NCI-H345 (cell line): ENCODE results near the gene NDFIP1.
A peak's percentile ranks its signal among the peaks of the same experiment; 100 is the strongest.
"Not testable (repeated sequence)": the region's sequence is repeated elsewhere in the genome, so short reads cannot be mapped to it uniquely, and the experiment has no call there.

Experiments
- DNase-seq: peaks from one replicate; lab custom pipeline; 2025; lab: John Stamatoyannopoulos, UW

Gene NDFIP1

DNA sequence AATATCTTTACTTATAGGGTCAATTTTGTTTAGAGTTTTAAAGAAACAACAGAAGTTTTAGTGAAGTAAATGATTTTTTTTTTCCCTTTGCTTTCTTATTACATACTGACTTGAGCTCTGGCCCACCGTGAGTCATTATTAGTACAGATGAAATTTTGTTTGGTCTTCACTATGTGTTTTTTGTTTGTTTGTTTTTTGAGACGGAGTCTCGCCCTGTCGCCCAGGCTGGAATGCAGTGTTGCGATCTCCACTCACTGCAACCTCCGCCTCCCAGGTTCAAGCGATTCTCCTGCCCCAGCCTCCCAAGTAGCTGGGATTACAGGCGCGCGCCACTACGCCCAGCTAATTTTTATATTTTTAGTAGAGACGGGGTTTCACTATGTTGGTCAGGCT lies 45.9 kb downstream of the NDFIP1 start:
- DNase-seq = not testable (repeated sequence)

DNA sequence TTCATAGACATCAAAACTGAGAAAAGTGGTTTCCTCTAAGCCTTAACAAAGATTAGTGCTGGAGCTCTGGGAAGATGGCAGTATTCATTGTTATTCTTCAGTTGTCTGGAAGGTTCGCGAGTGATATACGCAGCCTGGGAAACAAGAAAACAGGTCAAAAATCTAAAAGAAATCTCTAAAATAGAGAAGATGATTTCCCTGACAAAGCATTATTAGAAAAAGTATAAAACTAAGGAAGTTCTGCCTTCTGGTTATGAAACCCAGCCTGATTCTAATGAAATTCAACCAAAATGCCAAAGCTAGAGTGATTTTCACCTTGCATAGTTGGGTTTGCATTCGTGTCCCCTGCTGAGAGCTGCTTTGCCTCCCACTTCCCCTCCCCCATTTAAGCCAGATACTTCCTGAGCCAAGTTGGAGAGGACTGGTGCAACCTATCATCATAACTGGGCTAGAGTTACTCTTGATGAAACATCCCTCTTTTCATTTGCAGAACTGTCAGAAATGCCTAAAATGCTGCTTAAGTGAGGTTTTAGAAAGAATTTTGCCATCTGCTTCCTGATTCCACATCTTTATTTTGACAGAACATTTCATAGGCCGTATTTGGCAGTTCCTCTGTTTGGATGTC lies 48.4 kb downstream of the NDFIP1 start:
- DNase-seq = no peak

DNA sequence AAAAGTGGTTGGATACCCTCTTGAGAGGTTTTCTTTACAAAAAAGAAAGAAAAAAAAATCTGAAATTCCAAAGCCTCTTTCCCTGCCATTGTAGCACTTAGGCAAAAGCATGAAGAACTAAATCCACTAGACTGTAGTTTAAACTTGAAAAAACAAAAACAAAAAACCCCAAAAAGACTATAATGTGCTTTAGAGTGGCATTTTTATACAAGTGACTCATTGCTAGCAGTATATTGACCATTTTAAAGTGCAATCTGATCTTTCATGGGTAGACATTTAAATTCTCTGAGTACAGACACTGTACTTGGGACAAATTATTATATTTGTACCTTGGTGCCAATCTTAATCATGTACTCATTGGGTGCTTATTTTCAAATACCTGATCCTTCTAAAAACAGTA lies 50.8 kb downstream of the NDFIP1 start:
- no peak for DNase-seq

DNA sequence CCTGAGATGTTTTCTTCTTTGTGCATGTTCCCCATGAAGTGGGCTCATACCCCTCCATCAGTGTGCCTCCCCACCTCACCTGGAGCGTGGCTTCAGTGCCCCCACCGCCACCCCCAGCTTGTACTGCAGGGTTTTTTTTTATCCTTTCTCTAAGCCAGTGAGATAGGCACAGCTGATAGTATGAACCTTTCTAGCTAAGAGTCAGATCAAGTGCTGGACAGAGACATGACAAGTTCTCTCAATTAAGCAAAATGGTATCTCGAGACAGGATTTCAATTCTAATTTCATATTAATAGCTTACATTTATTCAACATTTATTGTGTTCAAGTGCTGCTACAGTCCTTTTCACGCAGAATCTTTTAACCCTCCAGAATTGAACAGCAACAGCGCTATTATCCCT lies 55.7 kb downstream of the NDFIP1 start:
- no peak for DNase-seq

DNA sequence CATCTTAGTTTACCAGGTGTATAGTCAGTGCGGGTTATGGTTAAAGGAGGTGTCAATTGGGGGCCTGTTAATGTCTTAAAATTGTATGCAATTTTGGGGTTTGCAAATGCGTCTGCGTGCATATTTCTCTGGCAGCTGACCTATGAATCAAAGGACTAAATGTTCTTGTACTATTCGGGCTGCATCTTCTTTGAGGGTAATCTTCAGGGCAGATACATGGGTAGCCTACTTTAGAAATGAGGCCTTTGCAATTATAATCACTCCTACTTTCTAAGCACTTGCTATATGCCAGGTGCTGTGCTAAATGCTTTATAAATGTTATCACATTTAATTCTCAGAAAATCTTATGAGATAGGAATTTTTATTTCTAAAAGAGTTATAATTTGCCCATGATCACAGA lies 58.2 kb downstream of the NDFIP1 start:
- no peak for DNase-seq

DNA sequence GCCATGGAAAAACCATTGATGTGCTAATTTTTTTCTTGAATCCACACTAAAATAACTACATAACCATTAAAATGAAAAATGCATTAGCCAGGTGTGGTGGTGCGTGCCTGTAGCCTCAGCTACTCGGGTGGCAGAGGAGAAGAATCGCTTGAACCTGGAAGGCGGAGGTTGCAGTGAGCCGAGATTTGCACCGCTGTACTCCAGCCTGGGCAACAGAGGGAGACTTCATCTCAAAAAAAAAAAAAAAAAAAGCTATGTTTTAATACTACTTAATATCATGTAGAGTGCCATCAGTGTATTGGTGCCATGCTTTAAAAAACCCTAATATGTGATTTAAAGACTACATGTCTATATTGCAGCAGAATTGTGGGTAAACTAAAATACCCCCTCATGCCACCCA lies 58.9 kb downstream of the NDFIP1 start:
- no peak for DNase-seq

DNA sequence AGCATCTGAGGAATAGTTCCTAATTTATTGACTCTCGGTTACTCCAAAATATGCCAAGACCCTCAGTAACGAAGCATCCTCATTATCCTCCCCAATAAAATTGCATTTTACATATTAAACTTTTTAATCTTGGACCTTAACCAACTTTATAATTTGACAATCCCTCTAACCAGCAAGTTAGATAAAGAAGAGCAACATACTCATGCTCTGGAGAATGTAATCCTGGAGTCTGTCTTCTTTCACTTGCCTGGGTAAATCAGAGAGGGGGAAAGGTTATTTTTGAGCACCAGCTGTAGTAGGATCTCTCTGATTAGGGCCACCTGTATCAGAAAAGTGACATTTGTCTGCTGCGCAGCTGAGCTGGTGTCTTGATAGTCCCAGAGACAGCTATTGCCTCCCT lies 59.8 kb downstream of the NDFIP1 start:
- DNase-seq = no peak

DNA sequence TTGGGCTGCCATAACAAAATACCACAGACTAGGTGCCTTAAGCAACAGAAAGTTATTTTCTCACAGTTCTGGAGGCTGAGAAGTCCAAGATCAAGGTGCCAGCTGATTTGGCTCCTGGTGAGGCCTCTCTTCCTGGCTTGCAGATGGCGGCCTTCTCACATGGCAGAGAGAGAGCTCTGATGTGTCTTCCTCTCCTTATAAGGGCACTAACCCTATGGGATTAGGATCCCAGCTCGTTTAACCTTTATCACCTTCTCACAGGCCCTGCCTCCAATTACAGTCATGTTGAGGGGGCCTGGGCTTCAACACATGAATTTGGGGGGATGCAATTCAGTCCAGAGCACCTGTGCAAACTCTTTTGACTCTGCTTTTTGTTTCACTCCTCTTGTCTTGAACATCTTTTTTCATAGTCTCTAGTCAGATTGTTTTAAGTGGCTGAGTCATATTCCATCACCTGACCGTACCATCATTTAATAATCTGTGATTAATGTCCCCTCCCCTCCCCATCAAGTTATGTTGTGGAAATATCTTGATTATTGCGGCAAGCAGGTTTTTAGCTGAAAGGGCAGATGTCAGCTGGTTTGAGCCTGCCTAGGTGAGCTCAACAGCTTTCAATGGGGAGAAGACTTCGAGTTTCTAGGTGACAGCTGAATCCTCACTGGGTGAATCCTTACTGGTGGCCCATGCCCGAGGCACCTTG lies 61.8 kb downstream of the NDFIP1 start:
- DNase-seq = no peak

DNA sequence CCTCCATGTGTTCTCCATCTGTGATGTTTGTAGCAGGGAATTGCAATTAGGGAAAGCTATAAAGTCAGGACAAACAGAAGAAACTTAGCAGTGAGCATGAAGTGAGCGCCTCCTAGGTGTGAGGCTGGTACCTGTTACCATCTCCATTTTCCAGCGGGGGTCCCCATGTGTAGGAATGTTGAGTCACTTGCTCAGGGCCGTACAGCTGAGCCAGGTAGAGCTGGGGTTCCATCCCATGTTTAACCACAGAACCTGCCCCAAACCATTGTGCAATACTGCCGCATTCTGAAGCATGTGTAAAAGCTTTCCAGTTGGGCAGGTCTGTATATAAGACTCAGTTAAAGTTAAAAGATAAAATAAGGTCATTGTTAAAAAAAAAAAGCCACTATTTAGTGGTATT lies 62.7 kb downstream of the NDFIP1 start:
- no peak for DNase-seq

DNA sequence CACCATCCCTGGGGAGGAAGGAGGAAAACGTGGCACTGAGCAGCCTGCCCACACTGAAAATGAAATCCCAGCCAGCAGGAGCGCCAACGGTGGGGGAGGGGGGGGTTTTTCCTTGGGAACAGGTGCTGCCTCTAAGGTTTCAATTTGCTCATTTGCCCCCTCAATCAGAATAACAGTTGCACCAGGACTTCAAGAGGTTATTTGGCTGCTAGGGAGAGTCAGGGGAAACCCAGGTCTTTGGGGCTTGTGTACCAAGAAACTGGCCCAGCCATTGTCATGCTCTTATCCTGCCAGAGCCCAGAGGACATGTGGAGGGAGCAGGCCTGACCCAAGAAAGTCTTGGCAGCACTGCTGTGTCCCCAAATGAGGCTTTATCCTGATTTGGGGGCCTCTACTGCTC lies 66.5 kb downstream of the NDFIP1 start:
- peak; percentile 15 for DNase-seq

DNA sequence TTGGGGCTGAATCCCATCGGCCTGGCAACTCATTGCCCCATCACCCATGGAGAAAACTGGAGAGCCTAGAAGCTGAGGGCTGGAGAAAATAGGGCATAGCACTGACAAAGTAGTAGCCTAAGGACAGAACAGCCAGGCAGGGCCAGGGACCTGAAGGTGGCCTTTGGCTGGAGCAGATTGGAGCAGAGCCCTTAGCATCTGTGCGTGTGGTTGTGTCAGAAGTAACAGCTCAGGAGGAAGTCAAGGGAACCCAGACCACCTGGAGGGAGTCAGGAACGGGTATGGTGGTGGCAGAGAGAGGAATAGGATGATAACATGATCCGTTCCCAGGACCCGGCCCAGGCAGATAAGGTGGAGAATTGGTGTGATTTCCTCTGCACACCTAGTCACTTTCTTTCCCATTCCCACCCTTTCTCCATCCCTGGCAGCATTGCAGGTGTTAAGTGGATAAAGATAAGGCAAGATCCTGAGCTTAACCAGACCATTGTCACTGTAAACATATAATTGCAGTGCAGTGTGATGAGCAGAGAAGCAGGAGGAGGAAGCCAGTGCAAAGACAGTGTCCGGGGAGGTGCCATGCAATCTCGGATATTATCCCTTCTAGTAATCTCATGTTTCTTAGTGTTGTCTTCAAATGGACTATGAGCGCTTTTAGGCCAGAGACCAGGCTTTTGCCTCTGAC lies 67.0 kb downstream of the NDFIP1 start:
- DNase-seq = no peak

DNA sequence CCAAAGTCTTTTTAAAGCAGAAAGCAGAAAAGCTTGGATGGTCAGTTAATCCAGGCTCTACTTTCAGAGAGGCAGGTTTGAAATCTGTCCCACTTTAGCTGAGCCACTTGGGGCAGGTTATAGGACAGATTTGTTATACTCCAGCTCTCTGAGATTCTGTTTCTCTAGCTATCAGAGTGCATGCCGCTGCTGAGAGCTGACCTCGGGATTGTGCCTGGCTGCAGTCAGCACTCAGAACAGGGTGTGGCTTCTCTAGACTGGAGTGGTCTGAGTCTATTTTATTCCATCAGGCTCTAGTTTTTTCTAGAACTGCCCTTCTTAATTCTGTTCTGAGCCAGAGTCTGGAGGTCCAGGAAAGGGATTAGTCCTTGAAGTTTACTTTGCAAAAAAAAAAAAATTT lies 67.7 kb downstream of the NDFIP1 start:
- no peak for DNase-seq

DNA sequence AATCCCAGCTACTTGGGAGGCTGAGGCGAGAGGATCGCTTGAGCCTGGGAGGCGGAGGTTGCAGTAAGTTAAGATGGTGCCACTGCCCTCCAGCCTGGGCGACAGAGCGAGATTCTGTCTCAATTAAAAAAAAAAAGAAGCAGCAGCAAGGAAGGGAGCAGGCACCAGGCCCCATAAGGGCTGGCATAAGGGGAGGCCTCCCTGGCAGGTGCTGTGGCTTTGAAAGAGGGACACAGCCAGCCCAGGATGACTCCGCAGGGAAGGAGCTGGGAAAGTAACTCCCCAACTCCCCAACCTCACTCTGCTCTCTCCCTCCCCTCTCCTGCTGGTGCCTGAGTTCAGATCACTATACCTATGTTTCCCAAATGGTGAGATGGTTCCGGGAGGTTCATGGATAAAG lies 70.1 kb downstream of the NDFIP1 start:
- no peak for DNase-seq

DNA sequence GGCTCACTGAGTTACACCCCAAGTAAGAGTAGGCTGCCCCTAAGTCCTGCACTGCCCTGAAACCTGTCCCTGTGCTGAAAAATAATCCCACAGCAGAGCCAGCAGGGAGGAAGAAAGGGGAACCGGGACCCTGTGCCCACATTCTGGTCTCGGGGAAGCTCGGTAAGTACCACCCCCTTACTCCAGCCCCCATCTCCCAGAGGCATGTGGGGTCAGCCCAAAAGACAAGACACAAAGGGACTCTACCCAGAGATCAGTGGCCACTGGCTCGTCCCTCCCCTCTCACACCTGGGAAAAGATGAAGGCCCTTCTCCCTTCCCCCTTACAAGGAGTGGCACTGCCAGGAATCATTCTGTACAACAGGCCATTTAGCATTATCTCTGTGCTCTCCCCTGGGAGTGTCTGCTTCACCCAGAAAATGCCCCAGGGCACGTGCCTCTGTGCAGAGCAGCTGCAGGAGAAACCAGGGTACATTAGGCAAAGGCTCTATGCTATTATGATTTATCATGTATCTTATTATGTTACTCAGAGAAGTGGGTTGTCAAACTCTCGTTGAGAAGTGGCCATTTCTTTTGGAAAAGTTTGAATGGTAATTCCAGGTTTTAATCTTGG lies 71.3 kb downstream of the NDFIP1 start:
- peak; percentile 63 for DNase-seq

DNA sequence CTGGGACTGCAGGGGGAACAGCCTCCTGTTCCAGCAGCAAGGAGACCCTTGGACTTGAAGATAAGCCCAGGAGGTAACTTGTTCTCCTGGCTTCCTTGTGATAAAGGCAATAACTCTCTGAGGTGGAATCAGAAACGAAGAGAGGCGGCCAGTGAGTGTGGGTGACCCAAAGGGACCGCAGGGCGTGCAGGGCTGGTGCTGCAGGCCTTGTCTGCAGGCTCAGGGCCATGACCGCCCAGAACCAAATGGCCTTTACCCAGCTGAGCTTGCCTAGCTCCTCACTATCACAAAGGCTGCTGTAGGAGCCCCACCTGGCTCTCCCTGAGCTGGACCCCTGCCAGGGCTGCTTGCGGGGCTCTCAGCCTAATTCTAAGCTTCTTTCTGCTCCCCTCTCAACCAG lies 72.5 kb downstream of the NDFIP1 start:
- no peak for DNase-seq

DNA sequence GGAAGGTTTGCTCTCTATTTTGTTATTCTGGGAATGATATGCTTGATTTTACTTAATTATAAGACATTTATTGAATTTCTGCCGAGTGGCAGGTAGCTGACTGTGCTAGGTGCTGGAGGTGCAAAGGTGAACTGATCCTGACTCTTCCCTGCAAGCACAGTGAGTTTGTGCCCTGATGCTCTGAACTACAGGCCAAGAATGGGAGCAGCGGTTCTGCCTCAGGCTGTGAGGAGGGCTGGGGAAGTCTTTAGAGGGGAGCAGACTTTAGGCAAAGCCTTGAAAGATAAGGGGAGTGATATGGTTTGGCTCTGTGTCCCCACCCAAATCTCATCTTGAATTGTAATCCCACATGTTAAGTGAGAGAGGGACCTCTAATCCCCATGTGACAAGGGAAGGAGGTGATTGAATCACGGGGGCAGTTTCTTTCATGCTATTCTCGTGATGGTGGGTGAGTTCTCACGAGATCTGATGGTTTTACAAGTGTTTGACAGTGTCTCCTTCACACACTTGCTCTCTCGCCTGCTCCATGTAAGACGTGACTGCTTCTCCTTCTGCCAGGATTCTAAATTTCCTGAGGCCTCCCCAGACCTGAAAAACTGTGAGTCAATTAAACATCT lies 73.1 kb downstream of the NDFIP1 start:
- DNase-seq = no peak

DNA sequence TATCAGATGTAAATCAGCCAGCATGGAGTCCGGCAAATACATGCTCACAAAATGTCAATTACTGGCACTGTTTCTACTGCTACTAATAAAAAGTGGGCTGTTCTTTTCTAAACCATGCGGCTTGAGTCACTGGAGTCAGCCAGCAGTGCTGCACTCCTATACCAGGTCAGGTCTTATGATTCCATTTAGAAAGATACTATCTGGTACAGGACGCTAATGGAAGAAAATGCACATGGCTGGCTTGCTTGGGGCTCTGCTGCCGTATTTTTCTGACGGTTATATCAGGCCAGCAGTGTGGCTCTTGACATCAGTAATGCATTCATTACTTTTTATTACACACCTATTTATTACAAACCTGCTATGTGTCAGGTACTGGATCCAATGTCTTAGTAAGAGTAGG lies 74.3 kb downstream of the NDFIP1 start:
- no peak for DNase-seq

DNA sequence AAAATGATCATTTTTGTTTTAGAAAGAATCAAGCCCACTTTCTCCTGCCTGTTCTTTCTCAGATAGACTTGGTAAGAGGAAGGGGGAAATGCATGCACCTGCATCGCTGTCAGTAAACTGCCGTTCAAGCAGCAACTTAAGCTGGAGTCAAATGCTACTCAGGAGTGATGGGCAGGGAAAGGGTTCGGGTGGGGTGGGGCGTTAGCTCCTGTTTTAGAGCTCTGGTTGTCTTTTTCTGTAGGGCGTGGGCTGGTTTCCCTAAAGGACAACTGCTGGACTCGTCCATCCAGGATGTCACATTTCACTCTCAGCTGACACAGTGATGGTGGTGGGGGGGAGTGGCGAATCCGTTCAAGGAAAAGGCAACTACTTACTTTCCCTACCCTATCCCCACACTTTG lies 75.0 kb downstream of the NDFIP1 start:
- no peak for DNase-seq

DNA sequence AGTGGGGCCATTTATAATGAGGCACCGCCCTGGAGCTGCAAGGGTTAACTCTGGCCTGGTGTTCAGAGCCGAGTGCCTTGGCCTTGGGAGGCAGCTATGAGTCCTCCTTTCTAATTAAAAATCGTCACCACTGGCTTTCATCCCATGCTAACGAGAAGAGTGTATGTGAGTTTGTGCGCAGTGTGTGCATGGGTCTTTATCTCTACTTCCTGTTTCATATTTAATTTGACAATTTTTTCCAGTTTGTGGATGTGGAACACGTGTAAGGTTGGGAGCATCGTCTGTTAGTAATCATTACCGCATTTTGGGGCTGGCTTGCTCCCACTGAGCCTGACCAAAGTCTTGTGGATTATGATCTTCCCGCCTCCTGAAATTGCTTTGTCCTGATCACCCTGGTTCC lies 76.4 kb downstream of the NDFIP1 start:
- no peak for DNase-seq

DNA sequence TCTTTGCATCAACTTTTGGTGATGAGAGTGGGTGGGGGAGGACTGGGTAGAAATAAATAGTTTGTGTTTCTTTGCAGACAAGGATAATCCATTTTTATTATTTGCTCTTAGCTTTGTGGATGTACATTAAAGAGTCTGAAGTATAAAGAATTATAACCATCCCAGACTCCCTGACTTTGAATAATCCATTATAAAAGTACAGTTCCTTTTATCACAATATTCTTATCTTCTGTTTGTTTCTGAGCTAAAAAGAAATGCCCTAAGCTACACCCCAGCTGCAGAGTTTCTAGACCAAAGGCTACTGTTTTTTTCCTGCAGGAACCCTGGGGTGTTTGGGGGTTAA lies 77.9 kb downstream of the NDFIP1 start:
- DNase-seq = no peak

DNA sequence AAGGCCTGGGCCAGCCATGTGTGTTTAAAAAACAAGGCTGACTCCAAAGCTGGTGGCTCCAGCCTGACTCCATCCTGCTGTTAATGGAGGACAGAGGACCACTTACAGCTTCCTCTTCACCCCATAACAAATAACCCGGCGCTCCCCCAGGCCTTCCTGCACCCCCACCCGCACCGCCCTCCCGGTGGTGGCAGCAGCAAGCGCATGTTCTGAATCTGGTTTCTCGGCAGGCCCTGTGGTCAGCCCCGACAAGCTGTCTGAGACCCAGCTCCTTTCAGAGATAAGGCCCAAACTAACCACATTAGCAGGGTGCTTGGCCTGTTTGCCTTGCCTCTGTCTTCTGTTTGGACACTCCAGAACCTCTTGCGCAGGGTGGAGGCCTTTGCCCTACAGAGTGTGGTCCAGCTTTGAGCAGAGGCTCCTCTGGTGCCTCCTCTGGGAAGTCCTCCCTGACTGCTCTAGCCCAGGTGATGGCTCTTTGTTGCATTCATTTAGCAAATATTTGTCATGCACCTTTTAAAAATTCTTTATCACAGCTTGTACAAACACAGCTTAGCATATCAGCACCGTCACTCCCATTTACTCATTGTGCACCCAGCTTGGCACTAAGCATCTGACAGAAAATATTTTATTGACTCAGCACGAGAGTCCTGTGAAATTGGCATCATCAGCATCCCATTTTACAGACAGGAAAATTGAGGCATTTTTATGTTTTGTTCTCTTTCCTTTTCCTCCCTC lies 78.4 kb downstream of the NDFIP1 start:
- DNase-seq = no peak

DNA sequence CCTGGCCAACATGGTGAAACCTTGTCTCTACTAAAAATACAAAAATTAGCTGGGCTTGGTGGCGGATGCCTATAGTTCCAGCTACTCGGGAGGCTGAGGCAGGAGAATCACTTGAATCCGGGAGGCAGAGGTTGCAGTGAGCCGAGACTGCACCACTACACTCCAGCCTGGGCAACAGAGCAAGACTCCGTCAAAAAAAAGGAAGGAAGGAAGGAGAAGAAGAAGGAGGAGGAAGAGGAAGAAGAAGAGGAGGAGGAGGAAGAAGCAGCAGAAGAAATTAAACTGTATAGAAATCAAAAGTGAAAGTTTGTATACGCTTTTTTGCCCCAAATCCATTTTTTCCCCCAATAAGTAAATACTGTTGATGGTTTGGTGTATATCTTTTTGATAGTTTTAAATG lies 80.1 kb downstream of the NDFIP1 start:
- DNase-seq = not testable (repeated sequence)
